Endothelial cell (in vitro differentiated cells): ENCODE measurements around the gene MAMSTR. TPM values are rescaled to one million over a fixed set of nuclear protein-coding genes. Genes with fewer than 3 reads are reported as not detected.

Source experiments
- DNase-seq: peaks from one replicate; pipeline ENCODE4 v3.0.0; 2021; ENCODE audit warnings: low spot score
- H3K27ac Mint-ChIP-seq: one replicate; pipeline ENCODE4 v1.8.0; 2021; ENCODE audit warnings: mixed read lengths, inconsistent platforms; ENCODE audit not compliant: unreplicated experiment
- H3K27me3 Mint-ChIP-seq: one replicate; pipeline ENCODE4 v1.8.0; 2021; ENCODE audit warnings: mild to moderate bottlenecking, moderate library complexity, mixed read lengths, inconsistent platforms; ENCODE audit not compliant: unreplicated experiment
- H3K36me3 Mint-ChIP-seq: one replicate; pipeline ENCODE4 v1.8.0; 2021; ENCODE audit warnings: mild to moderate bottlenecking, low read depth, mixed read lengths, inconsistent platforms; ENCODE audit not compliant: unreplicated experiment
- H3K4me1 Mint-ChIP-seq: one replicate; pipeline ENCODE4 v1.8.0; 2021; ENCODE audit warnings: mild to moderate bottlenecking, mixed read lengths, inconsistent platforms; ENCODE audit not compliant: unreplicated experiment
- H3K4me3 Mint-ChIP-seq: one replicate; pipeline ENCODE4 v1.8.0; 2021; ENCODE audit warnings: mild to moderate bottlenecking, mixed read lengths, inconsistent platforms; ENCODE audit not compliant: unreplicated experiment
- H3K9me3 Mint-ChIP-seq: one replicate; pipeline ENCODE4 v1.8.0; 2021; ENCODE audit warnings: mixed read lengths, inconsistent platforms; ENCODE audit not compliant: unreplicated experiment
- total RNA-seq: library from RNA; stranded (reverse); fragmentation: NEBNext Ultra II Directional; extraction: Animal tissue kit (Norgen Biotek cat#: 25700); gene quantifications from one replicate; pipeline ENCODE4 v1.2.1, GENCODE V29; 2021; ENCODE audit not compliant: unreplicated experiment
- TF ChIP-seq, protein P1 (sequence below): fragments of 200-600 bp; sonication (generic); IDR thresholded peaks from one replicate; pipeline ENCODE4 v1.5.0; 2021; ENCODE audit warnings: antibody characterized with exemption; ENCODE audit not compliant: unreplicated experiment

Gene MAMSTR
- total RNA-seq, 1 donor from 2014 or later, result 1.5 TPM

DNA sequence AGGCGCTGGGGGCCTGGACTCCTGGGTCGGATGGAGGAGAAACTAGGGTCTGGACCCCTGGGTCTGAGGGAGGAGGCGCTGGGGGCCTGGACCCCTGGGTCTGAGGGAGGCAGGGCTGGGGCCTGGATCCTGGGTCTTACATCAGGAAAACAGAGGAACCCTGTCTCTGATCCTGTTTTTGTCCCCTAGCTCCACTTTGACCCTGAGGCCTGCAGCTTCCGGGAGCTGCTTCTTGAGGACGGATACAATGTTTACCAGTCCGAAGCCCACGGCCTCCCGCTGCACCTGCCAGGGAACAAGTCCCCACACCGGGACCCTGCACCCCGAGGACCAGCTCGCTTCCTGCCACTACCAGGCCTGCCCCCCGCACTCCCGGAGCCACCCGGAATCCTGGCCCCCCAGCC, 38.2 kb upstream of the MAMSTR start:
- no peaks in the 10 kb centered on the region for H3K36me3 Mint-ChIP-seq
- peaks cover 15% of the 10 kb centered on the region for H3K4me1 Mint-ChIP-seq
- H3K4me3 Mint-ChIP-seq, result no peak overlapping the region
- no peaks in the 10 kb centered on the region for H3K9me3 Mint-ChIP-seq
- TF ChIP-seq, protein P1, sequence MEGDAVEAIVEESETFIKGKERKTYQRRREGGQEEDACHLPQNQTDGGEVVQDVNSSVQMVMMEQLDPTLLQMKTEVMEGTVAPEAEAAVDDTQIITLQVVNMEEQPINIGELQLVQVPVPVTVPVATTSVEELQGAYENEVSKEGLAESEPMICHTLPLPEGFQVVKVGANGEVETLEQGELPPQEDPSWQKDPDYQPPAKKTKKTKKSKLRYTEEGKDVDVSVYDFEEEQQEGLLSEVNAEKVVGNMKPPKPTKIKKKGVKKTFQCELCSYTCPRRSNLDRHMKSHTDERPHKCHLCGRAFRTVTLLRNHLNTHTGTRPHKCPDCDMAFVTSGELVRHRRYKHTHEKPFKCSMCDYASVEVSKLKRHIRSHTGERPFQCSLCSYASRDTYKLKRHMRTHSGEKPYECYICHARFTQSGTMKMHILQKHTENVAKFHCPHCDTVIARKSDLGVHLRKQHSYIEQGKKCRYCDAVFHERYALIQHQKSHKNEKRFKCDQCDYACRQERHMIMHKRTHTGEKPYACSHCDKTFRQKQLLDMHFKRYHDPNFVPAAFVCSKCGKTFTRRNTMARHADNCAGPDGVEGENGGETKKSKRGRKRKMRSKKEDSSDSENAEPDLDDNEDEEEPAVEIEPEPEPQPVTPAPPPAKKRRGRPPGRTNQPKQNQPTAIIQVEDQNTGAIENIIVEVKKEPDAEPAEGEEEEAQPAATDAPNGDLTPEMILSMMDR, result no peak
- no peak overlapping the region for H3K27ac Mint-ChIP-seq
- no peak for DNase-seq
- H3K27me3 Mint-ChIP-seq, result peaks cover 15% of the 10 kb centered on the region

DNA sequence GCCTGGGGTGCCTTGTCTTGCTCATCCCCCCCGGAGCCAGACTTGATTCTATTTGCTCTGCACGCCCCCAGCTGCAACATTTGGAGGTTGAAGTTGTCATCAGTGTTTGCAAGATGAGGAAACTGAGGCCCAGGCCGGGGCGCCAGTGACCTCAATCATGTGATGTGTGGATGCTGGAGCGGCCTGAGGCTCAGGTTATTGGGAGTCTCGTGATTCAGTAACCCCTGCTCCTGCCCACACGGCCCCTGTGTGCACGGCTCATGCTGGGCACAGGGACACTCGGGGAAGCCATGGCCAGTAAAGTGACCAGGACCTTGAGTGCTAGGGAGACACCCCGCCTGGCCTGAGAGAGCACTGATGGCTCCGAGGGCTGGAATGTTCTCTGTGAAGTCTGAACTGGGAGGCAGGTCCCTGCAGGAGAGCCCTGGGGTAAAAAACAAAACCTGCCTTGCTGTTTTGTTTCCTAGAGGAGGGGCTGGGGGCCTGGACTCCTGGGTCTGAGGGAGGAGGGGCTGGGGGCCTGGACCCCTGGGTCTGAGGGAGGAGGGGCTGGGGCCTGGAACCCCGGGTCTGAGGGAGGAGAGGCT, 37.7 kb upstream of the MAMSTR start:
- H3K27me3 Mint-ChIP-seq, result peaks cover 13% of the 10 kb centered on the region
- H3K4me3 Mint-ChIP-seq, result no peak overlapping the region
- H3K36me3 Mint-ChIP-seq, result no peaks in the 10 kb centered on the region
- H3K4me1 Mint-ChIP-seq, result peaks cover 16% of the 10 kb centered on the region
- no peak overlapping the region for H3K27ac Mint-ChIP-seq
- H3K9me3 Mint-ChIP-seq, result no peaks in the 10 kb centered on the region
- TF ChIP-seq, protein P1, result no peak
- no peak for DNase-seq

DNA sequence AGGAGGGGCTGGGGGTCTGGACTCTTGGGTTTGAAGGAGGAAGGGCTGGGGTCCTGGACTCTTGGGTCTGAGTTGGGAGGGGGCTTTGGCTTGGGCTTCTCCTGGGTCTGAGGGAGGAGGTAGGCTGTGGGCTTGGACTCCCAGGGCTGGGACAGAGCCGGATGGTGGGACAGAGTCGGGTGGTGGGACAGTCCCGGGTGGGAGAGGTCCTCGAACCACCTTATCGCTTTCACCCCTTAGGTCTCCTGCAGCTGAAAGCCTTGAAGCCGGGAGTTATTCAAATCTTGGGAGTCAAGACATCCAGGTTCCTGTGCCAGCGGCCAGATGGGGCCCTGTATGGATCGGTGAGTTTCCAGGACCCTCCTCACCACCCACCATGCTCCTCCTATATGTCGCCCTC, 37.2 kb upstream of the MAMSTR start:
- H3K27ac Mint-ChIP-seq, result no peak overlapping the region
- peaks cover 18% of the 10 kb centered on the region for H3K4me1 Mint-ChIP-seq
- no peaks in the 10 kb centered on the region for H3K9me3 Mint-ChIP-seq
- no peak overlapping the region for H3K4me3 Mint-ChIP-seq
- TF ChIP-seq, protein P1, result no peak
- H3K36me3 Mint-ChIP-seq, result no peaks in the 10 kb centered on the region
- DNase-seq, result no peak
- H3K27me3 Mint-ChIP-seq, result peaks cover 13% of the 10 kb centered on the region

DNA sequence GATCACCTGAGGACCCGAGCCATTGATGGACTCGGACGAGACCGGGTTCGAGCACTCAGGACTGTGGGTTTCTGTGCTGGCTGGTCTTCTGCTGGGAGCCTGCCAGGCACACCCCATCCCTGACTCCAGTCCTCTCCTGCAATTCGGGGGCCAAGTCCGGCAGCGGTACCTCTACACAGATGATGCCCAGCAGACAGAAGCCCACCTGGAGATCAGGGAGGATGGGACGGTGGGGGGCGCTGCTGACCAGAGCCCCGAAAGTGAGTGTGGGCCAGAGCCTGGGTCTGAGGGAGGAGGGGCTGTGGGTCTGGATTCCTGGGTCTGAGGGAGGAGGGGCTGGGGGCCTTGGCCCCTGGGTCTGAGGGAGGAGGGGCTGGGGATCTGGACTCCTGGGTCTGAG, 36.7 kb upstream of the MAMSTR start:
- Mint-ChIP-seq H3K27me3 (peaks cover 16% of the 10 kb centered on the region), H3K27ac (no peak overlapping the region), H3K9me3 (no peaks in the 10 kb centered on the region), H3K4me3 (no peak overlapping the region), H3K4me1 (peaks cover 20% of the 10 kb centered on the region), H3K36me3 (peaks cover 2% of the 10 kb centered on the region)
- TF ChIP-seq, protein P1, result no peak
- DNase-seq, result no peak

DNA sequence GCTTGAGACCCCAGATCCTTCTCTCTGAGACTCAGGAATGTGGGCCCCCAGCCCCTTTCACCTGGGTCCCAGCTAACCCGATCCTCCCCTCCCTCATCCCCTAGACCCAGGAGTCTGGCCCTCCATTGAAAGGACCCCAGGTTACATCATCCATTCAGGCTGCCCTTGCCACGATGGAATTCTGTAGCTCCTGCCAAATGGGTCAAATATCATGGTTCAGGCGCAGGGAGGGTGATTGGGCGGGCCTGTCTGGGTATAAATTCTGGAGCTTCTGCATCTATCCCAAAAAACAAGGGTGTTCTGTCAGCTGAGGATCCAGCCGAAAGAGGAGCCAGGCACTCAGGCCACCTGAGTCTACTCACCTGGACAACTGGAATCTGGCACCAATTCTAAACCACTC, 36.3 kb upstream of the MAMSTR start:
- peaks cover 13% of the 10 kb centered on the region for H3K27me3 Mint-ChIP-seq
- no peaks in the 10 kb centered on the region for H3K9me3 Mint-ChIP-seq
- peaks cover 22% of the 10 kb centered on the region for H3K4me1 Mint-ChIP-seq
- TF ChIP-seq, protein P1, result no peak
- H3K27ac Mint-ChIP-seq, result no peak overlapping the region
- peaks cover 4% of the 10 kb centered on the region for H3K36me3 Mint-ChIP-seq
- no peak overlapping the region for H3K4me3 Mint-ChIP-seq
- DNase-seq, result no peak
